NCI-H748 treated with DMSO at 0.1 percent for 48 hours (cell line): ENCODE results near the gene JAGN1.
"Not testable (repeated sequence)": the region's sequence is repeated elsewhere in the genome, so short reads cannot be mapped to it uniquely, and the experiment has no call there.

ENCODE experiments used
- DNase-seq: peaks from one replicate; lab custom pipeline; 2025; lab: John Stamatoyannopoulos, UW

Gene JAGN1

GRCh38 chr3:9867106-9867505 lies 23.3 kb upstream of the JAGN1 start:
- no peak for DNase-seq

- DNase-seq = no peak
Observed at GRCh38 chr3:9869955-9870354, 20.5 kb upstream of the JAGN1 start.

DNA sequence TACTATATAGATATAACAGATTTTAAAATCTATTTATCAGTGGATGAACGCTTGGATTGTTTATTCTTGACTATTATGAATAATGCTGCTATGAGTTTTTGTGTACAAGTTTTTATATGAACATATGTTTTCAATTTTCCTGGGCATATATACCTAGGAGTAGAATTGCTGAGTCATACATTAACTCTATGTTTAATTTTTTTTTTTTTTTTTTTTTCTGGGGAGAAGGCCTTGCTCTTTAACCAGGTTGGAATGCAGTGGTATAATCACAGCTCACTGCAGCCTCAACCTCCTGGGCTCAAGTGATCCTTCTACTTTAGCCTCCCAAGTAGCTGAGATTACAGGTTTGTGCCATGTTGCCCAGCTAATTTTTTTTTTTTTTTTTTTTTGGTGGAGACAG lies 19.4 kb upstream of the JAGN1 start:
- no peak for DNase-seq

GRCh38 chr3:9872067-9872466 lies 18.3 kb upstream of the JAGN1 start:
- not testable (repeated sequence) for DNase-seq

GRCh38 chr3:9875448-9875847 lies 15.0 kb upstream of the JAGN1 start:
- peak; percentile 37 for DNase-seq

- DNase-seq = not testable (repeated sequence)
Observed at GRCh38 chr3:9876255-9876654, 14.2 kb upstream of the JAGN1 start.

DNA sequence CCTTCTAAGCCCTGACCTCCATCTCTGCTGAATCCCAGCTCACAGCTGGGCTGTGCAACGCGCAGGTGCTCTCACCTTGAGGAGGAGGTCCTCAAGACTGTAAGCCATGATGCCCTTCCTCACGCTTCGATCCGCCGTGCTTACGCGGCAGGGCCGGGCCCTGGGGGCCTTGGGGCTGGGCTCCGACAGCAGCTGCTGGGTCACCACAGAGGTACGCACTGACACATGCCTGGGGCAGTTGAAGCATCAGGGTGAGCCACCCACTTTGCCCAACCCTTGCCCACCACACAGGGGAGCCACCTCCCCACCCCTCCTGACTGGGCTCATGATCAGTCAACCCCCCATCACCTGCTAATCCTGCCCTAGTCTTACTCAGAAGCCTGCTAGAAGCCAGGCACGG lies 13.4 kb upstream of the JAGN1 start:
- DNase-seq = no peak

DNA sequence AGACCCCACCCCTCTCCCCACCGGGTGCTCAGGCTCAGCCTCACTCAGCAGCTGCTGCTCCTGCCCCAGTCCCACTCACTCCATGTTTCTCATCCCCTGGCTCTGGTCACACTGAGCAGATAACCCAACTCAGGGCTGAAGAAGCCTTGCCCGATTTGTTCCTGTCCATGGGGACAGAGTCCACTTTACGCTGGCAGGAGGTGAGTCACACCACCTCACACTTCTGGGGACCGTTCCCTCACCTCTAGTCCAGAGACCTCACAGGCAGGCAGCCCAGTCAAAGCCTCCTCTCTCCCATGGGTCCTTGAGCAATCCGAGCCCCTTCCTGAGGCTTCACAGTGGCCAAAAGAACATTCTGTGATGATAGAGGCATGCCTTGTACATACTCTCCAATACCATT lies 11.7 kb upstream of the JAGN1 start:
- DNase-seq = no peak

DNA sequence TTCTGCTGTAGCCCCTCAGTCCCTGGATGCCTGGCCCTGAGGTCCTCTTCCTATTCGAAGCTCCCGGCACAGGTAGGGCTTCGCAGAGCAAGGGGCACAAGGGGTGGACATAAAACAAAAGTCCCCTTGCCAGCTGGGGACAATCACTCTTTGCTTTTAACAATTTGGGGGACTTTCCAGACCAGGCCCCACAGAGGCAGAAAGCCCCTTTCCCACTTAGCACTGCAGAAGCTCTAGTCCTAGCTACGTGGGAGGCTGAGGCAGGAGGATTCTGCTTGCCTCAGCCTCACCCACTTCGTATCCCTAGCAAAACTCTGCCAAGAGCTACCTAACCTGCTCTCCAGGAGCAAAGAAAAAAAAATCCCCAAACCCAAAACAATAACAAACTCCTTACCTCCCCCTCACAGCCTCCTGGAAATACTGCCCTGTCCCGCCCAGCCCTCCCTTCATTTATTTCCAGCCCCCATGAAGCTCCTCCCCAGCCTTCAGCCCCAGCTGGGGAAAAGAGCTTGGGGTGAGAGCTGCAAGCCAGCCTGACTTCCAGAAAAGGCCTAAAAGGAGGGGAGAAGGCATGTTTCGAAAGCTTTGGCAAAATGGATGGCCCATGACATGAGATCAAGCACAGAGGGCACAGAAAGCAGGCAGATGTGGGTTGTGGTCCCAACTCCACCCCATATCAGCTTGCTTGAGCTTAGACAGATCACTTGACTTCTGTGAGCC lies 10.4 kb upstream of the JAGN1 start, which contains the start of gene CIDEC:
TSS of gene CIDEC (minus strand) at position 424 of the 720 bp plus-strand sequence. CDS start 1,767 bp downstream, outside the sequence.
- no peak for DNase-seq

DNA sequence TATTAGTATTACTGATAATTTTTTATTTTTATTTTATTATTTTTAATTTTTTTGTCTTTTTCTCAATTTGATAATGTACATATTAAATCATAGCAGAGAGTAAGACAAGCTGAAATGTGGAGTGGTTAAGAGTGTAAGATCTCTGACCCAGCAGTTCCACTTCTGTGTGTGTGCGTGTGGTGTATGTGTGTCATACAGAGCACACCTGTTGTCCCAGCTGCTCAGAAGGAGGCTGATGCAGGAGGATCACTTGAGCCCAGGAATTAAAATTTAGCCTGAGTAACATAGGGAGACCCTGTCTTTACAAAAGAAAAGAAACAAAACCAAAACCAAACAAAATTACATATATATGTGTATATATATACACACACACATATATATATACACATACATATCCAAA lies 9.0 kb upstream of the JAGN1 start:
- no peak for DNase-seq

DNA sequence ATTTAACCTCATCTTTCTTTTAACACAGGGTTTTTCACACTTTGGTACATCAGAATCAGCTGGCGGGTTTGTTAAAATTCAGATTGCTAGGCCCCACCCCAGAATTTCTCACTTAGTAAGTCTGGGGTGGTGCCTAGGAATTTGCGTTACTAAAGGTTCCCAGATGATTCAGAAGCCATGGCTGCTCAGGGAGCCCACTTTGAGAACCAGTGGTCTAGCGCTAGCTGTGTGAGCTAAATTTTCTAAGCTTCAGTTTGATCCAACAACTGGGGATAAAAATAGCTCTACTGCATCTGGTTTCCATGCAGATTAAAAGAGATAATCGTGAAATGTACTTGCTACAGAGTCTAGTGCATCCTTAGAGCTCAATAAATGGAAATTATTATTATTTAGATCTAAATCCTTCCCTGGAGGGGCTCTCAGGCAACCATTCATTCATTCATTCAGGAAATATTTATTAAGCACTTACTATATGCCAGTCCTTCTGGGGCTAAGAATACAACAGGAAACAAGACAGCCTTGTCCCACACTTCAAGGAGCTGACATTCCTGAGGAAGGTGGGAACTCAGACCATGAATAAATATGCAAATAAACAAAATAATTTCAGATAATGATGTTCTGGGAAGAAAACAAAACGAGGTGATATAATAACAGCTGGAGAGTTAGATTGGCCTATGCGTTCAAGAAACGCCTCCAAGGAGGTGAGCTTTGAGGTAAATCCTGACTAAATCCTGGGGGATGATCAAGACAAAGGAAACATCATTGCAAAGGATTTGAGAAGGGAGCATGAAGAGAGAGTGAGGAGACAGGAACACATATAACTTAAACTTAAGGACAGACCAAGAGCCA lies 6.5 kb upstream of the JAGN1 start:
- DNase-seq = no peak

DNA sequence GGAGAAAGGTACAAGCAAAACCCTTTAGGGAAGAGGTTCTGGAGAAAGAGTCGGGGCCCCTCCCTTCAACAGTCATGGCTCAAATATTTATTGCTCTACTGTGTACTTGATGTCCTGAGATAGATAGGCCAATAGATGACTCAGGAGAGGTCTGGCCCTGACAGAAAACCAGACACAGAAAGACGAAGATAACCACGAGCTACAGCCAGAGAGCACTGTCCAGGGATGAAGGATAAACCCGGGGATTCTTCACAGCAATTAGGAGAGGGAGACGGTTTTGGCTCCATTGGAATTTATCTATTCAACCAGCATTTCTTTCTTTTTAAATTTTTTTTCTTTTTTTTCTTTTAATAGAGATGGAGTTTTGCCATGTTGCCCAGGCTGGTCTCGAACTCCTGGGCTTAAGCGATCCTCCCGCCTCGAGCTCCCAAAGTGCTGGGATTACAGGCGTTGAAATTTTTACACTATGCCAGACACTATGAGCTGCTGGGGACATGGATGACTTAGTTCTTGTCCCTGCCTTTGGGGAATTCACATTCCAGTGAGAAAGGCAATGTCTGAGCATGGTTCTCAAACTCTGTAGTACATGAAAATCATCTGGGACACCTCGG lies 5.8 kb upstream of the JAGN1 start:
- no peak for DNase-seq

DNA sequence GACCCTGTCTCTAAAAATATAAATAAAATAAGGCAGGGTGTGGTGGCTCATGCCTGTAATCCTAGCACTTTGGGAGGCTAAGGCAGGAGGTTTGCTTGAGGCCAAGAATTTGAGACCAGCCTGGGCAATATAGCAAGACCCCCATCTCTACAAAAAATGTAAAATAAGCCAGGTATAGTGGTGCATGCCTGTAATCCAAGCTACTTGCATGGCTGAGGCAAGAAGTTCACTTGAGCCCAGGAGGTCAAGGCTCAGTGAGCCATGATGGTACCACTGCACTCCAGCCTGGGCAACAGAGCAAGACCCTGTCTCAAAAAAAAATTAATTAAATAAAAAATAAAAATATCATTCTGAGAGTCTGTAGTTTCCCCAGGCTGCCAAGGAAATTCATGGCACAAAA lies 4.1 kb upstream of the JAGN1 start:
- DNase-seq = no peak

- DNase-seq = no peak
Observed at GRCh38 chr3:9887480-9887879, 2.9 kb upstream of the JAGN1 start.

DNA sequence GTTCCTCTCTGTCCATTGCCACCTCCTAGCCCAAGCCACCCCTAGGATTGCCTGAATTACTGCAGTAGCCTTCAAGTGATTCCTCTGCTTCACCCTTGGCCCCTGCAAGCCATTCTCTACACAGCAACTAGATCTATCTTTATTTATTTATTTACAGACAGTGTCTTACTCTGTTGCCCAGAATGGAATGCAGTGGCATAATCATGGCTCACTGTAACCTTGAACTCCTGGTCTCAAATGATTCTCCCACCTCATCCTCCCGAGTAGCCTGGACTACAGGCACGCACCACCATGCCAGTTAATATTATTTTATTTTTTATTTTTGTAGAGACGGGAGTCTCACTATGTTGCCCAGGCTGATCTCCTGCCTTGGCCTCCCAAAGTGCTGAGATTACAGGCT lies 1.9 kb upstream of the JAGN1 start:
- DNase-seq = no peak

DNA sequence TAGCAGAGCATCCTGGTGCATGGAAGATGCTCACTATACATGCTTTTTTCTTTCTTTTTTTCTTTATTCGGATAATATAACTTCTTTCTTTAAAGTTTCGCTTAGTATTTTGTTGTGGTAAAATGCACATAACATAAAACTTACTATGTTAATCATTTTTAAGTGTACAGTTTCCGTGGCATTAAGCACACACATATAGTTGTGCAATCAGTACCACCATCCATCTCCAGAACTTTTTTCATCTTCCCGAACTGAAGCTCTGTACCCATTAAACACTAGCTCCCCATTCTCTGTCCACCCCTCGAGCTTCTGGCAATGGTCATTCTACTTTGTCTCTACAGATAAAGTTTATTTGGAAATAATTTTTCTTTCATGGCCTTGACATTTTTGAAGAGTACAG lies 1.0 kb upstream of the JAGN1 start:
- no peak for DNase-seq

- no peak for DNase-seq
Observed at GRCh38 chr3:9891072-9891622, 737 bp downstream of the JAGN1 start.

- DNase-seq = no peak
Observed at GRCh38 chr3:9893739-9894138, 3.3 kb downstream of the JAGN1 start.

GRCh38 chr3:9895715-9896114 lies 5.3 kb downstream of the JAGN1 start:
- DNase-seq = not testable (repeated sequence)

- not testable (repeated sequence) for DNase-seq
Observed at GRCh38 chr3:9896755-9897407, 6.5 kb downstream of the JAGN1 start.

- DNase-seq = no peak
Observed at GRCh38 chr3:9897408-9898372, 7.3 kb downstream of the JAGN1 start.
